Measurements from ENCODE around the gene PTPN2.

- no peak for TF ChIP-seq POLR2A (IDR thresholded peaks at IDR 0.05; ENCODE audit: low read depth, low read length)
- TF ChIP-seq TAF1 (IDR thresholded peaks at IDR 0.05; ENCODE audit: borderline replicate concordance, low read depth, low read length), result no peak
- TF ChIP-seq POLR2AphosphoS5 (IDR thresholded peaks at IDR 0.05; ENCODE audit: low read depth, low read length), result no peak
Measured at GRCh38 chr18:12861637-12862036, 22.4 kb downstream of the PTPN2 start.

Data from GM12892 (cell line).